OCI-LY3 (cell line): ENCODE measurements around the gene BRI3.

ENCODE experiments used
- CTCF ChIP-seq: fragments of 200-600, 300-600 bp; sonication (generic); IDR thresholded peaks from 2 replicates; pipeline ENCODE4 v1.5.1; 2014; ENCODE audit warnings: antibody characterized with exemption, low read length, low read depth
- EZH2phosphoT487 ChIP-seq: fragments of 200-600 bp; shearing (Covaris generic); IDR thresholded peaks from 2 replicates; pipeline ENCODE4 v1.6.1; 2018; ENCODE audit warnings: antibody characterized with exemption, mixed run types, low read depth

- TF ChIP-seq CTCF (no peak), EZH2phosphoT487 (no peak)
Measured at GRCh38 chr7:98283887-98284222, 2.4 kb downstream of the BRI3 start.
